Neural progenitor cell (in vitro differentiated cells): ENCODE data around the gene MAGED2. TPM values are rescaled to one million over a fixed set of nuclear protein-coding genes. Genes with fewer than 3 reads are reported as not detected.
A peak's percentile ranks its signal among the peaks of the same experiment; 100 is the strongest.

Experiments
- DNase-seq: peaks from one replicate; pipeline ENCODE4 v3.0.0-alpha.2; 2016; ENCODE audit warnings: low spot score
- H2AFZ ChIP-seq: fragments of 200-600 bp; sonication (generic); replicated peaks from 2 replicates; pipeline ENCODE4 v1.6.1; 2016; ENCODE audit warnings: antibody characterized with exemption
- H3F3A ChIP-seq: fragments of 200-600 bp; sonication (generic); 2 replicates; pipeline ENCODE4 v1.6.1; 2016; ENCODE audit warnings: antibody characterized with exemption, low read depth
- H3K27ac ChIP-seq: fragments of 200-600 bp; sonication (generic); 2 replicates; pipeline ENCODE4 v1.5.1; 2016; ENCODE audit warnings: mild to moderate bottlenecking
- H3K27me3 ChIP-seq: fragments of 200-600 bp; sonication (generic); 2 replicates; pipeline ENCODE4 v1.6.1; 2016; ENCODE audit warnings: mild to moderate bottlenecking, moderate library complexity
- H3K36me3 ChIP-seq: fragments of 200-600 bp; sonication (generic); 2 replicates; pipeline ENCODE4 v1.5.1; 2016
- H3K4me1 ChIP-seq: fragments of 200-600 bp; sonication (generic); 2 replicates; pipeline ENCODE4 v1.6.1; 2016; ENCODE audit warnings: mixed run types
- H3K4me2 ChIP-seq: fragments of 200-600 bp; sonication (generic); 2 replicates; pipeline ENCODE4 v1.6.1; 2016
- H3K4me3 ChIP-seq: fragments of 200-600 bp; sonication (generic); 2 replicates; pipeline ENCODE4 v1.5.1; 2016
- H3K79me2 ChIP-seq: fragments of 200-600 bp; sonication (generic); 2 replicates; pipeline ENCODE4 v1.6.1; 2016; ENCODE audit warnings: low read depth
- H3K9ac ChIP-seq: fragments of 200-600 bp; sonication (generic); 2 replicates; pipeline ENCODE4 v1.6.1; 2016
- H3K9me3 ChIP-seq: fragments of 200-600 bp; sonication (generic); 2 replicates; pipeline ENCODE4 v1.5.1; 2016; ENCODE audit warnings: low read depth
- H4K20me1 ChIP-seq: fragments of 200-600 bp; sonication (generic); 2 replicates; pipeline ENCODE4 v1.6.1; 2016; ENCODE audit warnings: low read depth
- H3K27ac Mint-ChIP-seq: 3 replicates; pipeline ENCODE4 v1.8.0; 2021; ENCODE audit warnings: mixed read lengths
- H3K27me3 Mint-ChIP-seq: 2 replicates; pipeline ENCODE4 v1.8.0; 2022; ENCODE audit warnings: low read depth, mild to moderate bottlenecking, inconsistent platforms, moderate library complexity, mixed read lengths; ENCODE audit not compliant: insufficient read depth
- H3K36me3 Mint-ChIP-seq: 3 replicates; pipeline ENCODE4 v1.8.0; 2021; ENCODE audit warnings: mixed read lengths
- H3K4me1 Mint-ChIP-seq: 3 replicates; pipeline ENCODE4 v1.8.0; 2021; ENCODE audit warnings: mixed read lengths
- H3K4me3 Mint-ChIP-seq: 3 replicates; pipeline ENCODE4 v1.8.0; 2021; ENCODE audit warnings: mild to moderate bottlenecking, moderate library complexity, mixed read lengths
- H3K9me3 Mint-ChIP-seq: 3 replicates; pipeline ENCODE4 v1.8.0; 2020; ENCODE audit warnings: mixed read lengths
- CTCF ChIP-seq: fragments of 200-600 bp; sonication (generic); IDR thresholded peaks from 2 replicates; pipeline ENCODE4 v1.5.1; 2017; ENCODE audit warnings: antibody characterized with exemption, mild to moderate bottlenecking
- EZH2 ChIP-seq: fragments of 200-600 bp; sonication (generic); IDR thresholded peaks from 2 replicates; pipeline ENCODE4 v1.6.1; 2017; ENCODE audit warnings: antibody characterized with exemption, mild to moderate bottlenecking, moderate library complexity
- EZH2phosphoT487 ChIP-seq: fragments of 200-600 bp; sonication (generic); IDR thresholded peaks from 2 replicates; pipeline ENCODE4 v1.6.1; 2017; ENCODE audit warnings: antibody characterized with exemption
- total RNA-seq: library from RNA; depleted of rRNA; stranded (reverse); fragments of >200 nt; gene quantifications from 2 replicates; pipeline ENCODE4 v1.2.3, GENCODE V29; 2015; ENCODE audit warnings: low replicate concordance

MAGED2 gene
- total RNA-seq, 1 donor from 2014 or later, result 255 TPM

DNA sequence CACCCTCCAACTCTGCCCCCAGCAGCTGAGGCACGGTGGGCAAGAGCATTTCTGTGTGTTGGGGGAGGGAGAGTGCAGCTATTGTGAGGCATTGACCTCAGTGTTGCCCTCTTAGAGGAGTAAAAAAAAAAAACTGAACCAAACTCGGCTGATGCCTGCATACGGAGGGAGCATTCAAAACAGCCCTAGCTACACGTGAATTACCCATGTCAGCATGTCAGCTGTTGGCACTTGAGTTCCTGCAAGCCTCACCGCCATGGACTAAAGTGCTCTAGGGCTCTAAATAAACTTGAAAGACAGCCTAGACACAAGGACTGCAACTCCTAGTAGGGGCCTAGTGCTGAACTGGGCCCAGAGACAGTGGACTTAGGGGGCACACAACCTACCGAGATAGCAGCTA is 31.5 kb upstream of the MAGED2 start:
- Mint-ChIP-seq H3K27me3 (no peaks in the 10 kb centered on the region), H3K4me1 (peaks cover 23% of the 10 kb centered on the region), H3K36me3 (no peaks in the 10 kb centered on the region), H3K27ac (peak overlapping the region; percentile 23), H3K4me3 (no peak overlapping the region), H3K9me3 (peaks cover 8% of the 10 kb centered on the region)
- H4K20me1 ChIP-seq, result no peaks in the 10 kb centered on the region
- peaks cover 6% of the 10 kb centered on the region for H3K9me3 ChIP-seq
- no peaks in the 10 kb centered on the region for H3K27me3 ChIP-seq
- H3K9ac ChIP-seq, result no peak overlapping the region
- H2AFZ ChIP-seq, result no peak overlapping the region
- H3K79me2 ChIP-seq, result no peaks in the 10 kb centered on the region
- no peak for TF ChIP-seq EZH2
- no peak for TF ChIP-seq CTCF
- TF ChIP-seq EZH2phosphoT487, result no peak
- peaks cover 14% of the 10 kb centered on the region for H3K4me1 ChIP-seq
- no peak overlapping the region for H3K27ac ChIP-seq
- no peak overlapping the region for H3K4me3 ChIP-seq
- no peak for DNase-seq
- no peaks in the 10 kb centered on the region for H3K36me3 ChIP-seq
- peaks cover 11% of the 10 kb centered on the region for H3F3A ChIP-seq
- H3K4me2 ChIP-seq, result no peak overlapping the region

- H3K27me3 Mint-ChIP-seq, result no peaks in the 10 kb centered on the region
- Histone ChIP-seq H3K4me3 (no peak overlapping the region), H3K27me3 (no peaks in the 10 kb centered on the region), H2AFZ (no peak overlapping the region), H3K27ac (no peak overlapping the region), H3K79me2 (no peaks in the 10 kb centered on the region), H3F3A (peaks cover 11% of the 10 kb centered on the region), H3K9ac (no peak overlapping the region), H3K9me3 (no peaks in the 10 kb centered on the region), H3K36me3 (no peaks in the 10 kb centered on the region), H4K20me1 (no peaks in the 10 kb centered on the region), H3K4me2 (no peak overlapping the region), H3K4me1 (peaks cover 14% of the 10 kb centered on the region)
- DNase-seq, result no peak
- H3K36me3 Mint-ChIP-seq, result no peaks in the 10 kb centered on the region
- no peak overlapping the region for H3K27ac Mint-ChIP-seq
- TF ChIP-seq EZH2, result no peak
- no peak for TF ChIP-seq EZH2phosphoT487
- no peak for TF ChIP-seq CTCF
- peaks cover 23% of the 10 kb centered on the region for H3K4me1 Mint-ChIP-seq
- no peak overlapping the region for H3K4me3 Mint-ChIP-seq
- H3K9me3 Mint-ChIP-seq, result peaks cover 8% of the 10 kb centered on the region
Observed at GRCh38 chrX:54776987-54777672, 30.4 kb upstream of the MAGED2 start.

DNA sequence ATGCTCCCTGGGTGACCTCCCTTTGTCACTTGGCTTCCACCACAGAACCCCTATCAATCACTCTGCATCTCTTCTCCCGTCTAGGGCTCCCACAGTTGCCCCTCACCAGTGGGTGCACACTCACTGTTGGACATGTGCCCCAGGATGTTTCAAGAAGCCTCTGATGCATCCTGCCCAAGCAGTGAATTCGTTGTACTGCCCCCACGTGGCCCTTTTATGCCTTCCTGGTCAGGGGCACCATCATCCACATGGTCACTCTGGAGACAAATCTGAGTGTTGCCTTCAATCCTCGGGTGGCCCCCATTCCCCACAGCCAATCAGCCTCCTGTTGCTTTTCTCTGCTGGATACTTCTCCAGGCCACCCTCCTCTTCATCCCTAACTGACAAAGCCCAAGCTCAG is 21.6 kb upstream of the MAGED2 start:
- no peak for TF ChIP-seq EZH2phosphoT487
- no peak for TF ChIP-seq EZH2
- TF ChIP-seq CTCF, result peak; percentile 45
- H3K27me3 ChIP-seq, result no peaks in the 10 kb centered on the region

More for the DNA sequence above, 21.6 kb upstream of the MAGED2 start:
- Mint-ChIP-seq H3K4me1 (peaks cover 3% of the 10 kb centered on the region), H3K27me3 (peaks cover 2% of the 10 kb centered on the region), H3K27ac (no peak overlapping the region), H3K36me3 (no peaks in the 10 kb centered on the region), H3K9me3 (peaks cover 19% of the 10 kb centered on the region), H3K4me3 (no peak overlapping the region)
- H3K79me2 ChIP-seq, result no peaks in the 10 kb centered on the region
- no peaks in the 10 kb centered on the region for H3K36me3 ChIP-seq
- no peak overlapping the region for H3K4me2 ChIP-seq
- no peak overlapping the region for H3K9ac ChIP-seq
- H2AFZ ChIP-seq, result no peak overlapping the region
- H3F3A ChIP-seq, result no peaks in the 10 kb centered on the region
- no peaks in the 10 kb centered on the region for H3K4me1 ChIP-seq
- peak; percentile 27 for DNase-seq
- no peaks in the 10 kb centered on the region for H4K20me1 ChIP-seq
- no peaks in the 10 kb centered on the region for H3K9me3 ChIP-seq
- no peak overlapping the region for H3K4me3 ChIP-seq
- no peak overlapping the region for H3K27ac ChIP-seq
